Chondrocyte (in vitro differentiated cells): ENCODE data around the gene A4GNT. TPM values are rescaled to one million over a fixed set of nuclear protein-coding genes. Genes with fewer than 3 reads are reported as not detected.

ENCODE experiments used
- DNase-seq: peaks from one replicate; pipeline ENCODE4 v3.0.0; 2021; ENCODE audit warnings: mixed read lengths, low spot score
- H3K27ac Mint-ChIP-seq: one replicate; pipeline ENCODE4 v1.8.0; 2021; ENCODE audit warnings: mild to moderate bottlenecking, moderate library complexity, mixed read lengths; ENCODE audit not compliant: unreplicated experiment
- H3K27me3 Mint-ChIP-seq: 2 replicates; pipeline ENCODE4 v1.8.0; 2021; ENCODE audit warnings: low read depth, mixed read lengths
- H3K36me3 Mint-ChIP-seq: 2 replicates; pipeline ENCODE4 v1.8.0; 2021; ENCODE audit warnings: low read depth, mixed read lengths
- H3K4me1 Mint-ChIP-seq: 2 replicates; pipeline ENCODE4 v1.8.0; 2021; ENCODE audit warnings: low read depth, mild to moderate bottlenecking, mixed read lengths
- H3K4me3 Mint-ChIP-seq: one replicate; pipeline ENCODE4 v1.8.0; 2021; ENCODE audit warnings: mild to moderate bottlenecking, moderate library complexity, mixed read lengths; ENCODE audit not compliant: unreplicated experiment
- H3K9me3 Mint-ChIP-seq: 2 replicates; pipeline ENCODE4 v1.8.0; 2021; ENCODE audit warnings: low read depth, mixed read lengths
- total RNA-seq: library from RNA; stranded (reverse); gene quantifications from 3 replicates; pipeline ENCODE4 v1.2.1, GENCODE V29; 2021
- TF ChIP-seq, protein P1 (sequence below): fragments of 200-600 bp; sonication (generic); IDR thresholded peaks from 2 replicates; pipeline ENCODE4 v1.5.0; 2021; ENCODE audit warnings: antibody characterized with exemption, mild to moderate bottlenecking, moderate library complexity

Gene A4GNT
- total RNA-seq, 1 donor from 2014 or later = not detected

DNA sequence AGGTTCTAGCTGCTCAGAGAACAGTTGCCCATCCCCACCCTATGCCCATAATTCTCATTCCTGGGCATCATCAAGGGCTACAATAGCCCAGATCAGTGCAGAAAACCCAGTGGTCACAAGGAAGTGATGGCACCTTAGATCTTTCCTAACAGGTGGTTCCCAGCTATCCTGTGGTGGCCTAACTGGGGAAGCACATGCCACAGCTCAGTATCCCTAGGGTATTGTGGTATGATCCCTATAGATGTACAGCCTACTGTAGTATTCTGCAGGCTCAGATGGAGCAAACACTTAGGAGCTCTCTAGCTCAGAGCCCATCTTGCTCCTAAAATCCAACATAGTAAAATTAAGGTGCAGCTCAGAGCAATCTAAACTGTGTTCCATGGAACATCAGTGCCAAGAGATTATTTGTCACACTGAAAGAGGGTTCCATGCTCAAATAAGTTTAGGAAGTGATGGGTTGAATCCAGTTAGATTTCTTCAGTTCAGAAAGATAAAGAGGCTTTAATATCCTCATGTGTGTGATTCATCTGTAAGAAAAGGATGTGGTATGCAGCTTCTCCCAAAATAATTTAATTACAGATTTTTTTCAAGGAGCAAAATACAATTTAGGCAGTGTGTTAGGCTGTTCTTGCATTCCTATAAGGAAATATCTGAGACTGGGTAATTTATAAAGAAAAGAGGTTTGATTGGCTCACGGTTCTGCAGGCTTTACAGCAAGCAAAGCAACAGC lies 4.4 kb downstream of the A4GNT start:
- Mint-ChIP-seq H3K9me3 (peaks cover 3% of the 10 kb centered on the region), H3K27ac (no peak overlapping the region), H3K27me3 (peaks cover 7% of the 10 kb centered on the region), H3K36me3 (no peaks in the 10 kb centered on the region), H3K4me3 (no peak overlapping the region), H3K4me1 (peaks cover 16% of the 10 kb centered on the region)
- DNase-seq = no peak
- TF ChIP-seq, protein P1, sequence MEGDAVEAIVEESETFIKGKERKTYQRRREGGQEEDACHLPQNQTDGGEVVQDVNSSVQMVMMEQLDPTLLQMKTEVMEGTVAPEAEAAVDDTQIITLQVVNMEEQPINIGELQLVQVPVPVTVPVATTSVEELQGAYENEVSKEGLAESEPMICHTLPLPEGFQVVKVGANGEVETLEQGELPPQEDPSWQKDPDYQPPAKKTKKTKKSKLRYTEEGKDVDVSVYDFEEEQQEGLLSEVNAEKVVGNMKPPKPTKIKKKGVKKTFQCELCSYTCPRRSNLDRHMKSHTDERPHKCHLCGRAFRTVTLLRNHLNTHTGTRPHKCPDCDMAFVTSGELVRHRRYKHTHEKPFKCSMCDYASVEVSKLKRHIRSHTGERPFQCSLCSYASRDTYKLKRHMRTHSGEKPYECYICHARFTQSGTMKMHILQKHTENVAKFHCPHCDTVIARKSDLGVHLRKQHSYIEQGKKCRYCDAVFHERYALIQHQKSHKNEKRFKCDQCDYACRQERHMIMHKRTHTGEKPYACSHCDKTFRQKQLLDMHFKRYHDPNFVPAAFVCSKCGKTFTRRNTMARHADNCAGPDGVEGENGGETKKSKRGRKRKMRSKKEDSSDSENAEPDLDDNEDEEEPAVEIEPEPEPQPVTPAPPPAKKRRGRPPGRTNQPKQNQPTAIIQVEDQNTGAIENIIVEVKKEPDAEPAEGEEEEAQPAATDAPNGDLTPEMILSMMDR = no peak

DNA sequence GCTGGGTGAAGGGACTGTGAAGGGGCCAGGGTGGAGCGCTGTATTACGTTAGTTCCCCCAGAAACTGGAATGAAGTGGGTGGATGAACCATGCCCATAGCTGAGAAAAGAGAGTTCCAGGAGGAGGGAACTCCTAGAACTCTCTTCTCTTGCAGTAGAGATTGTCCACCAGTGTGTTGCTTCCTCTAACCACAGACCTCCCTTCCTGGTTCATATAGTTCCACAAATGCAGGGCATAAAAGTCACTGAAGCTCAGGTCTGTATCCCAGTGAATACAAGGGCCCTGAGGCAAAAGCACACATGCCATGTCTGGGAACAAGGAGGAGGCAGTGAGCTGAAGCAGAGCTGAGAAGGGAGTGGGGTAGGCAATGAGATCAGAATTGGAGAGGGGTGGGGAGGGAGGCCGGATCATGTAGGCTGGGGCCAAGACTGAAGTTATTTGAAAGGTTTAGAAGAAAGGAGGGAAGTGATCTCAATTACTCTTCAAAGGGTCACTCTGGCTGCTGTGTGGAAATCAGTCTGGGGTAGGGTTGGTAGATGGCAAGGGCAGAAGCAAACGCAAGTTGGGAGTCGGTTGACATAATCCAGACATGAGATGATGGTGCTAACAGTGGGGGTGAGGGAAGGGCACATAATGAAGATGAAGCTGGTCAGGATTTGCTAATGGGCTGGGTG lies 6.5 kb downstream of the A4GNT start:
- no peak for DNase-seq
- Mint-ChIP-seq H3K27me3 (peaks cover 2% of the 10 kb centered on the region), H3K27ac (peak overlapping the region; percentile 55), H3K36me3 (no peaks in the 10 kb centered on the region), H3K4me3 (no peak overlapping the region), H3K4me1 (peaks cover 16% of the 10 kb centered on the region), H3K9me3 (peaks cover 3% of the 10 kb centered on the region)
- TF ChIP-seq, protein P1 = no peak

DNA sequence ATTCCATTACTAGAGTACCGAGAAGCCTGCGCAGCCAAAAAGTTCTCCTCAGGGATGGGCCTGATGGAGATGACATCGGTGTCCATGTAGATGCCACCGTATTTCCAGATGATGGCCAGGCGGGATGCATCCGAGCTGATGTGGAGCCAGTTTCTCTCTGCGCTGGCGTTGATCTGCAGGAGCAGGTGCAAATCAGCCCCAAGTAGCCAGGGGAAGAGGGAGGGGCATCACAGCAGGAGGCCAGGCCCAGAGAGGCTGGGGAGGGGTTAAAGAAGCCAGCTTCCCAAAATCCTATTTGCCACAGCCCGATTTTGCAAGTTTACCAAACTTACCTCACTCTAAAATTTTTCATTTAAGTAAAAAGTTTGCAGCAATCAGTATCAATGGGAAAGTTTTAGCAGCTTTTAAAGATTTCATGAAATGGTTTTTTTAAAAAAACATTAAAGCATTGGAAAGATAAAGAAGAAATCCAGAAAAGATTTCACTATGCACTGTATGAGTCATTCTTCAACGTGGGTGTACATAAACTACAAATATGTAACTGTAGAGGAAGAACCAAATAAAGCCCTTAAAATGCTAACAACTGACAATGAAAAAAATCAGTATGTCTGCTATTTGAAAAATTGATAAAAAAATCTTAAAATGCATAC lies 7.4 kb downstream of the A4GNT start:
- Mint-ChIP-seq H3K4me1 (peaks cover 16% of the 10 kb centered on the region), H3K9me3 (peaks cover 3% of the 10 kb centered on the region), H3K27me3 (no peaks in the 10 kb centered on the region), H3K36me3 (no peaks in the 10 kb centered on the region), H3K4me3 (no peak overlapping the region), H3K27ac (no peak overlapping the region)
- TF ChIP-seq, protein P1 = no peak
- no peak for DNase-seq

DNA sequence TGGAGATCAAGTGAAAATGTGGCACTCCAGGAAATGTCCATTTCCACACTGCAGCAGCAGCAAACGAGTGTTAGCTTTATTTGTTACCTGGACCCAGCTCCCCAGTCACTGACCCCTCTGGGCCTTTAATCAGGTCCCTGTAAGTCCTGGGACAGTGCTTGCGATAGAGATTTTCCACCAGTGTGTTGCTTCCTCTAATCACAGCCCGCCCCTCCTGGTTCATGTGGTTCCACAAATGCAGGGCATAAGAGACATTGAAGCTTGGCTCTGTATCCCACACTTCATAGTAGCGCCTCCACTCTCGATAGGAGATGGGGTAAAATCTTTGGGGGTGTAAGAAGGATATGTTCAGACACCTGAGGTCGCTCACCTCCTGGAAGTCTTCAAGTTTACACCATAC lies 8.0 kb downstream of the A4GNT start:
- Mint-ChIP-seq H3K27ac (no peak overlapping the region), H3K4me3 (no peak overlapping the region), H3K4me1 (peaks cover 16% of the 10 kb centered on the region), H3K9me3 (peaks cover 3% of the 10 kb centered on the region), H3K36me3 (no peaks in the 10 kb centered on the region), H3K27me3 (no peaks in the 10 kb centered on the region)
- DNase-seq = no peak
- TF ChIP-seq, protein P1 = no peak

DNA sequence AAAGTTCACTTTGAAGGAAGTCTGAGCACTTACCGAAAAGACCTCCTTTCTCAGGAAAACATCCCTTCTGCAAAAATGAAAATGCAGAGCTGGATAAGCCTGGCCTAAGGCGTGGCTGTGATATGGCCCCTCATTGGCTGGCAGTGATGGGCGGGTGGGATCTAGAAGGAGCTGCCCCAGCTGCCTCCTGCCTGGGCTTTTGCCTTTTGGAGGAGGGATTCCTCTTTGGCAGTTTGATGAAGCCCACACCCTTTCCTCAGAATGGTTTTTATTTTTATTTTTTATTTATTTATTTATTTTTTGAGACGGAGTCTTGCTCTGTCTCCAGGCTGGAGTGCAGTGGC lies 12.8 kb downstream of the A4GNT start:
- H3K36me3 Mint-ChIP-seq = no peaks in the 10 kb centered on the region
- H3K4me1 Mint-ChIP-seq = peaks cover 14% of the 10 kb centered on the region
- DNase-seq = no peak
- TF ChIP-seq, protein P1 = no peak
- no peak overlapping the region for H3K27ac Mint-ChIP-seq
- H3K4me3 Mint-ChIP-seq = no peak overlapping the region
- peaks cover 3% of the 10 kb centered on the region for H3K9me3 Mint-ChIP-seq
- no peaks in the 10 kb centered on the region for H3K27me3 Mint-ChIP-seq
